Psoas muscle (tissue), 8 donors: ENCODE results near the gene NTNG1. TPM values are rescaled to one million over a fixed set of nuclear protein-coding genes. Genes with fewer than 3 reads are reported as not detected.

ENCODE experiments used
- ATAC-seq, 4 donors: fragments of 200-7000 bp; cut with Tn5 transposase; one replicate each; pipeline ENCODE4 v1.9.1; 2020; ENCODE audit warnings: moderate library complexity in 3 of 4, mild to moderate bottlenecking in 2 of 4
- DNase-seq, 2 donors: peaks; one replicate each; pipeline ENCODE4 v3.0.0-alpha.2; 2020
- H3K27ac ChIP-seq: fragments of 200-600 bp; one replicate; pipeline ENCODE4 v1.8.0; 2022
- H3K27me3 ChIP-seq, 3 donors: fragments of 200-600 bp in 1 of 3; one replicate each; pipeline versions ENCODE4 v1.6.1 to v1.8.0; 2013 to 2022; ENCODE audit warnings: low read length in 2 of 3, mild to moderate bottlenecking in 2 of 3, moderate library complexity in 1 of 3; ENCODE audit not compliant: insufficient read depth in 3 of 3
- H3K36me3 ChIP-seq, 2 donors: fragments of 200-600 bp in 1 of 2; one replicate each; pipeline versions ENCODE4 v1.6.1 to v1.8.0; 2013 to 2022; ENCODE audit warnings: low read depth in 1 of 2, mild to moderate bottlenecking in 1 of 2, moderate library complexity in 1 of 2; ENCODE audit not compliant: insufficient read depth in 1 of 2
- H3K4me1 ChIP-seq: fragments of 200-600 bp; one replicate; pipeline ENCODE4 v1.8.0; 2022
- H3K4me3 ChIP-seq: fragments of 200-600 bp; one replicate; pipeline ENCODE4 v1.8.0; 2022; ENCODE audit warnings: mild to moderate bottlenecking
- H3K9me3 ChIP-seq: fragments of 200-600 bp; one replicate; pipeline ENCODE4 v1.8.0; 2022
- CTCF ChIP-seq: fragments of 200-600 bp; IDR thresholded peaks from one replicate; pipeline ENCODE4 v1.8.0; 2022; ENCODE audit warnings: antibody characterized with exemption
- WGBS, 3 donors: extraction: QIAGEN DNeasy Blood & Tissue Kit; methylation state at CpG; one replicate each; pipeline versions ENCODE4 v1.1.6 to v1.1.7; 2013; 5-methylcytosine and 5-hydroxymethylcytosine counted together
- intact Hi-C, 2 donors: fragments of 100-400 bp; cut with DNase I; formaldehyde crosslinking; loops; one replicate each; pipeline versions ENCODE4 v1.11.0 to v1.14.2; 2022
- polyA plus RNA-seq, 3 donors: library from polyadenylated mRNA; stranded (reverse); fragments of 200-250 nt; gene quantifications; one replicate each; pipeline ENCODE4 v1.2.3, GENCODE V29; 2013
- total RNA-seq, 4 donors: library from RNA; stranded (reverse); fragmentation: NEBNext Ultra II Directional in 2 of 4; extraction: Animal tissue kit (Norgen Biotek cat#: 25700) in 2 of 4; gene quantifications; one replicate each; pipeline versions ENCODE4 v1.2.1 to v1.2.4, GENCODE V29; 2021 to 2023
- donor health status: healthy with polysubstance abuse.
- donor health status: DM: no; HTN: no; CAD: no; lungs with moderate emphysema.
- donor health status: Bipolar disorder and iron deficiency.
- donor health status: healthy.
- donor health status: DM: yes; HTN: yes; CAD: no.
- donor health status: DM: no; HTN: no; CAD: no.
- donor health status: DM: no; HTN: no; CAD: no.
- donor health status: DM: yes; HTN: yes; CAD: no.

The NTNG1 gene
- total and polyA plus RNA-seq, 7 donors, result 0.01 to 0.34 (median 0.27) TPM; not detected in 4

GRCh38 chr1:107122225-107122624, 18.6 kb upstream of the NTNG1 start:
- no peaks in the 10 kb centered on the region for H3K27me3 ChIP-seq
- no peaks in the 10 kb centered on the region for H3K4me1 ChIP-seq
- DNase-seq, result no peak
- H3K9me3 ChIP-seq, result no peaks in the 10 kb centered on the region
- WGBS, 3 donors, result 81 to 92% (median 88%) methylated on average over 3 of the region's 3 CpGs
- H3K4me3 ChIP-seq, result no peak overlapping the region
- ATAC-seq, result no peak
- H3K36me3 ChIP-seq, result no peaks in the 10 kb centered on the region
- H3K27ac ChIP-seq, result no peak overlapping the region
- TF ChIP-seq CTCF, result no peak
- intact Hi-C loops, result no loop called here

- no peak for TF ChIP-seq CTCF
- Histone ChIP-seq H3K4me1 (no peaks in the 10 kb centered on the region), H3K27me3 (no peaks in the 10 kb centered on the region), H3K27ac (no peak overlapping the region), H3K4me3 (no peak overlapping the region), H3K36me3 (no peaks in the 10 kb centered on the region), H3K9me3 (no peaks in the 10 kb centered on the region)
- intact Hi-C loops, result no loop called here
- WGBS, 3 donors, result 52 to 66% (median 64%) methylated on average over 1 of the region's 1 CpG
- DNase-seq (no peak), ATAC-seq (no peak)
Measured at GRCh38 chr1:107123741-107124140, 17.1 kb upstream of the NTNG1 start.

GRCh38 chr1:107124694-107125093, 16.1 kb upstream of the NTNG1 start:
- H3K27me3 ChIP-seq, result no peaks in the 10 kb centered on the region
- H3K36me3 ChIP-seq, result no peaks in the 10 kb centered on the region
- no peak overlapping the region for H3K27ac ChIP-seq
- no peaks in the 10 kb centered on the region for H3K4me1 ChIP-seq
- H3K4me3 ChIP-seq, result no peak overlapping the region
- 35 to 58% (median 54%) methylated on average over 2 of the region's 2 CpGs for WGBS, 3 donors
- H3K9me3 ChIP-seq, result no peaks in the 10 kb centered on the region
- ATAC-seq (no peak), DNase-seq (no peak)
- TF ChIP-seq CTCF, result no peak
- intact Hi-C loops, result no loop called here

- WGBS, 3 donors, result 88 to 94% (median 89%) methylated on average over 1 of the region's 1 CpG
- no peak for TF ChIP-seq CTCF
- no peak overlapping the region for H3K27ac ChIP-seq
- H3K27me3 ChIP-seq, result peaks cover 0 to 11% (median 0%) of the 10 kb centered on the region in 3 donors
- intact Hi-C loops, result no loop called here
- no peak overlapping the region for H3K4me3 ChIP-seq
- H3K36me3 ChIP-seq, result no peaks in the 10 kb centered on the region
- no peaks in the 10 kb centered on the region for H3K4me1 ChIP-seq
- DNase-seq (no peak), ATAC-seq (no peak)
- no peaks in the 10 kb centered on the region for H3K9me3 ChIP-seq
Measured at GRCh38 chr1:107132195-107132594, 8.6 kb upstream of the NTNG1 start.

GRCh38 chr1:107132780-107133179, 8.1 kb upstream of the NTNG1 start:
- Histone ChIP-seq H3K9me3 (no peaks in the 10 kb centered on the region), H3K4me1 (no peaks in the 10 kb centered on the region), H3K27me3 (peaks cover 0 to 11% (median 0%) of the 10 kb centered on the region in 3 donors), H3K27ac (no peak overlapping the region), H3K4me3 (no peak overlapping the region), H3K36me3 (no peaks in the 10 kb centered on the region)
- 28 to 52% (median 41%) methylated on average over 1 of the region's 1 CpG for WGBS, 3 donors
- intact Hi-C loops, result no loop called here
- ATAC-seq (no peak), DNase-seq (no peak)
- no peak for TF ChIP-seq CTCF
